ENCODE results near the gene NCBP2. TPM values are rescaled to one million over a fixed set of nuclear protein-coding genes. Genes with fewer than 3 reads are reported as not detected.
"Not testable (repeated sequence)": the region's sequence is repeated elsewhere in the genome, so short reads cannot be mapped to it uniquely, and the experiment has no call there.

NCBP2 gene
- total and polyA plus RNA-seq, 2 experiments from 2014 or later = 78.4 to 98.9 TPM

DNA sequence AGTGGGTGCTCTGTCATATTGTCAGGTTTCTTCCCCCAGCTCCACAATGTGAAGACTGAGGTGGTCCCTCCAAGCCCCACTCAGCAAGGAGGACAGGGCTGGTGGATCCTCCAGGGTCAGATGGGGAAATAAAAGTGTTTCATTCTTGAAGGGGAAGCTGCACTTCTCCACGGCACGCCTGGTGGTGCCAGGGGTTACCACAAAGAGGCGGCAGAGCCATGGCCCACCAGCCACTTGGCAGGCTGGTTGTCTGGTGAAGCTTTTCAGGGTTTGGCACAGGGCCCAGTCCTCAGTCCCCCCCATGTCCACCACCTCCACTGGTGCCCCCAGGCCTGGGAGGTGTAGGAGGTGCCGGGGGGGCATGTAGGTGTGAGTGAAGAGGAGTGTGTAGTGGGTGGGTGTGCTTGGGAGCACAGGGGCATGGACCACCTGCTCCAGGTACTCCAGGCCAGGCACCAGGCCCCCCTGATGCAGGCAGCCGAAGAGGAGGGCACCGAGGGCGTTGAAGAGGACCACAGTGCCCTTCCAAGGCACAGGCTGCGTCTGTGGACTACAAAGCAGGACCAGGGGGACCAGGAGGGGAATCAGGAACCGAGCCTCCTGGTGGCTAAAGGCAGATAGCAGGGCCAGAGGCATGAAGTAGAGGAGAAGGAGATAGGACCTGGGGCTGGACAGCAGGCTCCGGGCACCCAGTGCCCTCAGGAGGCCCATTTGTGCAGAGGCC is 5.0 kb upstream of the NCBP2 start:
- Mint-ChIP-seq H3K36me3 (ENCODE audit: low read depth) (peaks cover 9% of the 10 kb centered on the region), H3K27ac (no peak overlapping the region), H3K4me3 (no peak overlapping the region), H3K27me3 (ENCODE audit: insufficient read depth, low read depth, poor library complexity) (peaks cover 19% of the 10 kb centered on the region), H3K9me3 (no peaks in the 10 kb centered on the region; the same call in 2 of the 3 replicates), H3K4me1 (peaks cover 18% of the 10 kb centered on the region; the same call in 2 of the 3 replicates)
- Histone ChIP-seq H3K9me2 (ENCODE audit: insufficient read depth) (no peaks in the 10 kb centered on the region), H3K4me1 (ENCODE audit: insufficient read depth) (peaks cover 11% of the 10 kb centered on the region; the same call in 1 of the 2 replicates), H2AFZ (no peak overlapping the region), H3F3A (replicated peaks; ENCODE audit: low read depth) (no peaks in the 10 kb centered on the region), H3K79me2 (replicated peaks; ENCODE audit: insufficient read depth) (peaks cover 16% of the 10 kb centered on the region), H3K4me3 (no peak overlapping the region), H3K27me3 (ENCODE audit: insufficient read depth) (no peaks in the 10 kb centered on the region), H3K36me3 (ENCODE audit: insufficient read depth) (no peaks in the 10 kb centered on the region), H4K20me1 (replicated peaks; ENCODE audit: insufficient read depth) (peaks cover 8% of the 10 kb centered on the region), H3K27ac (ENCODE audit: low read depth) (no peak overlapping the region), H3K4me2 (no peak overlapping the region)
- DNase-seq (ENCODE audit: low spot score) = peak; percentile 54
- peak; percentile 48 for ATAC-seq
- TF ChIP-seq POLR2AphosphoS5 (IDR thresholded peaks at IDR 0.05; ENCODE audit: low read depth) (no peak), JUNB (IDR thresholded peaks at IDR 0.05; ENCODE audit: unreplicated experiment) (no peak), EZH2phosphoT487 (IDR thresholded peaks at IDR 0.05; ENCODE audit: unreplicated experiment) (no peak), ZNF114 (CRISPR knock-in tag; IDR thresholded peaks at IDR 0.05) (no peak)
- TF ChIP-seq, protein P1, sequence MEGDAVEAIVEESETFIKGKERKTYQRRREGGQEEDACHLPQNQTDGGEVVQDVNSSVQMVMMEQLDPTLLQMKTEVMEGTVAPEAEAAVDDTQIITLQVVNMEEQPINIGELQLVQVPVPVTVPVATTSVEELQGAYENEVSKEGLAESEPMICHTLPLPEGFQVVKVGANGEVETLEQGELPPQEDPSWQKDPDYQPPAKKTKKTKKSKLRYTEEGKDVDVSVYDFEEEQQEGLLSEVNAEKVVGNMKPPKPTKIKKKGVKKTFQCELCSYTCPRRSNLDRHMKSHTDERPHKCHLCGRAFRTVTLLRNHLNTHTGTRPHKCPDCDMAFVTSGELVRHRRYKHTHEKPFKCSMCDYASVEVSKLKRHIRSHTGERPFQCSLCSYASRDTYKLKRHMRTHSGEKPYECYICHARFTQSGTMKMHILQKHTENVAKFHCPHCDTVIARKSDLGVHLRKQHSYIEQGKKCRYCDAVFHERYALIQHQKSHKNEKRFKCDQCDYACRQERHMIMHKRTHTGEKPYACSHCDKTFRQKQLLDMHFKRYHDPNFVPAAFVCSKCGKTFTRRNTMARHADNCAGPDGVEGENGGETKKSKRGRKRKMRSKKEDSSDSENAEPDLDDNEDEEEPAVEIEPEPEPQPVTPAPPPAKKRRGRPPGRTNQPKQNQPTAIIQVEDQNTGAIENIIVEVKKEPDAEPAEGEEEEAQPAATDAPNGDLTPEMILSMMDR (conservative IDR thresholded peaks at IDR 0.05; ENCODE audit: low read depth in 2 of 2) = peak; percentile 34 to 37; a peak in 3 of 4 replicates

DNA sequence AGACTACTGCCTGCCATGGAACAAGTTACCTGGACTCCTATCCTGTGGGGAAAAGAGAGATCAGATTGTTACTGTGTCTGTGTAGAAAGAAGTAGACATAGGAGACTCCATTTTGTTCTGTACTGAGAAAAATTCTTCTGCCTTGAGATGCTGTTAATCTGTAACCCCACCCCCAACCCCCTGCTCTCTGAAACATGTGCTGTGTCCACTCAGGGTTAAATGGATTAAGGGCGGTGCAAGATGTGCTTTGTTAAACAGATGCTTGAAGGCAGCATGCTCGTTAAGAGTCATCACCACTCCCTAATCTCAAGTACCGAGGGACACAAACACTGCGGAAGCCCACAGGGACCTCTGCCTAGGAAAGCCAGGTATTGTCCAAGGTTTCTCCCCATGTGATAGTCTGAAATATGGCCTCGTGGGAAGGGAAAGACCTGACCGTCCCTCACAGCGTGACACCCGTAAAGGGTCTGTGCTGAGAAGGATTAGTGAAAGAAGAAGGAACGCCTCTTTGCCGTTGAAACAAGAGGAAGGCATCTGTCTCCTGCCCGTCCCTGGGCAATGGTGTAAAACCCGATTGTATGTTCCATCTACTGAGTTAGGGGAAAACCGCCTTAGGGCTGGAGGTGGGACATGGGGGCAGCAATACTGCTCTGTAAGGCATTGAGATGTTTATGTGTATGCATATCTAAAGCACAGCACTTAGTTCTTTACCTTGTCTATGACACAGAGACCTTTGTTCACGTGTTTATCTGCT is 1.9 kb upstream of the NCBP2 start:
- Histone ChIP-seq H3K4me3 (peak overlapping the region; percentile 99), H3K4me1 (ENCODE audit: insufficient read depth) (peaks cover 11% of the 10 kb centered on the region; the same call in 1 of the 2 replicates), H3K4me2 (peak overlapping the region; percentile 99), H3K79me2 (replicated peaks; ENCODE audit: insufficient read depth) (peaks cover 44% of the 10 kb centered on the region)
- Mint-ChIP-seq H3K27me3 (ENCODE audit: insufficient read depth, low read depth, poor library complexity) (peaks cover 24% of the 10 kb centered on the region), H3K4me3 (peak overlapping the region; percentile 99), H3K4me1 (peaks cover 22% of the 10 kb centered on the region; the same call in 2 of the 3 replicates), H3K36me3 (ENCODE audit: low read depth) (peaks cover 20% of the 10 kb centered on the region)
- H3K27me3 ChIP-seq (ENCODE audit: insufficient read depth); H3F3A ChIP-seq (replicated peaks; ENCODE audit: low read depth); H3K27ac Mint-ChIP-seq; H3K36me3 ChIP-seq (ENCODE audit: insufficient read depth); DNase-seq (ENCODE audit: low spot score); H3K9me2 ChIP-seq (ENCODE audit: insufficient read depth); ATAC-seq; H4K20me1 ChIP-seq (replicated peaks; ENCODE audit: insufficient read depth); H3K27ac ChIP-seq (ENCODE audit: low read depth); H3K9me3 Mint-ChIP-seq; H2AFZ ChIP-seq: not testable (repeated sequence)

DNA sequence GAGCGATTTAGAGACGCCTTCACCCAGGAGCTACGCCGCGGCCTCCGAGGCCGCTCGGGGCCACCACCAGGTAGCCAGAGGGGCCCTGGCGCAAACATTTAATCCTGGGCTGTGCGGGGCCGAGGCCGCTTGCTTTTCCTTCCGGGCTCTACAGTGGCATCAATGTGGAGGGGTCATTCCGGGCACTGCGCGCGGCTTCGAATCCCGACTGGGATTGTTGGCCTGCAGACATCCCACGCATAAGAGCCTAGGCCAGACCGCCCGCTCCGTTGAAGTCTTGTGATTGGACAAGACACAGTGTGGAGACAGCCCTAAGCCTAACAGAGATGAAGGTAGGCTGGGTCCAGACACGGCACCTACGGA is 568 bp upstream of the NCBP2 start:
- Histone ChIP-seq H3K27ac (ENCODE audit: low read depth) (no peak overlapping the region), H3K4me1 (ENCODE audit: insufficient read depth) (peaks cover 11% of the 10 kb centered on the region; the same call in 1 of the 2 replicates), H4K20me1 (replicated peaks; ENCODE audit: insufficient read depth) (peaks cover 14% of the 10 kb centered on the region), H3K4me2 (peak overlapping the region; percentile 99), H3K36me3 (ENCODE audit: insufficient read depth) (peaks cover 16% of the 10 kb centered on the region), H3K27me3 (ENCODE audit: insufficient read depth) (no peaks in the 10 kb centered on the region), H3K79me2 (replicated peaks; ENCODE audit: insufficient read depth) (peaks cover 57% of the 10 kb centered on the region), H3K9me2 (ENCODE audit: insufficient read depth) (no peaks in the 10 kb centered on the region), H3F3A (replicated peaks; ENCODE audit: low read depth) (peaks cover 7% of the 10 kb centered on the region; the same call in 1 of the 2 replicates), H2AFZ (peak overlapping the region; percentile 86), H3K4me3 (peak overlapping the region; percentile 99)
- Mint-ChIP-seq H3K27ac (peak overlapping the region; percentile 83), H3K4me3 (peak overlapping the region; percentile 99), H3K9me3 (no peaks in the 10 kb centered on the region; the same call in 2 of the 3 replicates), H3K27me3 (ENCODE audit: insufficient read depth, low read depth, poor library complexity) (peaks cover 22% of the 10 kb centered on the region), H3K36me3 (ENCODE audit: low read depth) (peaks cover 34% of the 10 kb centered on the region), H3K4me1 (peaks cover 22% of the 10 kb centered on the region; the same call in 2 of the 3 replicates)
- DNase-seq (ENCODE audit: low spot score) = peak; percentile 26
- ATAC-seq = peak; percentile 6
- no peak for TF ChIP-seq CREB1 (CRISPR knock-in tag; IDR thresholded peaks at IDR 0.05; ENCODE audit: low read depth)

Data from GM23338 (cell line).